Testis (tissue), 3 donors: Measurements from ENCODE around the gene CHN2. TPM values are rescaled to one million over a fixed set of nuclear protein-coding genes. Genes with fewer than 3 reads are reported as not detected.

Experiments
- DNase-seq: peaks from one replicate; pipeline ENCODE4 v3.0.0-alpha.2; 2019
- H3K27ac ChIP-seq, 2 donors: fragments of 200-600 bp; sonication (generic); one replicate each; pipeline ENCODE4 v1.5.1; 2019
- H3K27me3 ChIP-seq: fragments of 200-600 bp; sonication (generic); one replicate; pipeline ENCODE4 v1.5.1; 2019
- H3K36me3 ChIP-seq: fragments of 200-600 bp; sonication (generic); one replicate; pipeline ENCODE4 v1.5.1; 2017; ENCODE audit warnings: low read depth; ENCODE audit errors: missing control alignments
- H3K4me1 ChIP-seq: fragments of 200-600 bp; sonication (generic); one replicate; pipeline ENCODE4 v1.5.1; 2019
- H3K4me3 ChIP-seq, 2 donors: fragments of 200-600 bp; sonication (generic); one replicate each; pipeline ENCODE4 v1.5.1; 2017 to 2019
- H3K9me3 ChIP-seq: fragments of 200-600 bp; sonication (generic); one replicate; pipeline ENCODE4 v1.5.1; 2017
- POLR2A ChIP-seq: fragments of 450-650 bp; IDR thresholded peaks from one replicate; pipeline ENCODE4 v1.6.1; 2017; ENCODE audit warnings: antibody characterized with exemption, mild to moderate bottlenecking, moderate library complexity
- WGBS, 2 donors: methylation state at CpG; one replicate each; pipeline ENCODE4 v1.1.5; 2018; 5-methylcytosine and 5-hydroxymethylcytosine counted together
- intact Hi-C: fragments of 100-400 bp; cut with DNase I; formaldehyde crosslinking; loops from one replicate; pipeline ENCODE4 v1.15.1; 2023; ENCODE audit warnings: low total_unique reads
- polyA plus RNA-seq: library from polyadenylated mRNA; stranded (reverse); fragments of 350-450 nt; fragmentation: Illumina TruSeq; extraction: RNeasy Lipid Tissue Mini Kit (QIAGEN cat#74804); gene quantifications from one replicate; pipeline ENCODE4 v1.2.3, GENCODE V29; 2014; ENCODE audit warnings: low read depth, low replicate concordance; ENCODE audit not compliant: insufficient read depth
- total RNA-seq, 2 donors: library from RNA; depleted of rRNA; stranded (reverse); fragments of >200 nt; gene quantifications; one replicate each; pipeline ENCODE4 v1.2.3, GENCODE V29; 2016
- TF ChIP-seq, protein P1 (sequence below), 3 experiments: fragments of 450-650 bp in 2 of 3; fragments of 200-600 bp in 1 of 3; sonication (generic) in 1 of 3; IDR thresholded peaks; one replicate each; pipeline ENCODE4 v1.5.1; 2016 to 2019; ENCODE audit warnings: antibody characterized with exemption in 3 of 3, mild to moderate bottlenecking in 2 of 3, moderate library complexity in 1 of 3

The CHN2 gene
- total and polyA plus RNA-seq, 3 donors from 2014 or later, result 8.6 to 27.4 (median 15.1) TPM

DNA sequence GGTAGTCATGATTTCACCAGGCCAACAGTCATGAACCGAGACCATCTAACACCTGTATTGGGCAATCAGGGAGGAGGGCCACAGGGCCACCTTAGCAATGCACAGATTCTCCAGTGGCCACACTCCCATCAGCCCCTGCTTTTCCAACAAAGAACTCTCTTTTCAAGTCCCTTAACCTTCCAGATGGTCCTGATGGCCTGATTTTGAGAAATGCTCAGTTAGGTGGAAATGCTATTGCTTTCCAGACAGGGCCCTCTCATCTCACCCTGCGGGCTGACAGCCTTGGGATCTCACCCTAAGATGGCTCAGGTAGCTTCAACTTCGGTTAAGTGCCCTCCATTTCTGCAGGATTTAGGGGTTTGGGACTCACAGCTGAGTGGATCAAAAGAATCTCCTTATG is 237.1 kb downstream of the CHN2 start:
- WGBS, 2 donors, result 93 to 100% methylated on average over 3 of the region's 3 CpGs
- DNase-seq, result no peak
- intact Hi-C loops, result no loop called here
- no peak overlapping the region for H3K4me3 ChIP-seq
- TF ChIP-seq, protein P1, sequence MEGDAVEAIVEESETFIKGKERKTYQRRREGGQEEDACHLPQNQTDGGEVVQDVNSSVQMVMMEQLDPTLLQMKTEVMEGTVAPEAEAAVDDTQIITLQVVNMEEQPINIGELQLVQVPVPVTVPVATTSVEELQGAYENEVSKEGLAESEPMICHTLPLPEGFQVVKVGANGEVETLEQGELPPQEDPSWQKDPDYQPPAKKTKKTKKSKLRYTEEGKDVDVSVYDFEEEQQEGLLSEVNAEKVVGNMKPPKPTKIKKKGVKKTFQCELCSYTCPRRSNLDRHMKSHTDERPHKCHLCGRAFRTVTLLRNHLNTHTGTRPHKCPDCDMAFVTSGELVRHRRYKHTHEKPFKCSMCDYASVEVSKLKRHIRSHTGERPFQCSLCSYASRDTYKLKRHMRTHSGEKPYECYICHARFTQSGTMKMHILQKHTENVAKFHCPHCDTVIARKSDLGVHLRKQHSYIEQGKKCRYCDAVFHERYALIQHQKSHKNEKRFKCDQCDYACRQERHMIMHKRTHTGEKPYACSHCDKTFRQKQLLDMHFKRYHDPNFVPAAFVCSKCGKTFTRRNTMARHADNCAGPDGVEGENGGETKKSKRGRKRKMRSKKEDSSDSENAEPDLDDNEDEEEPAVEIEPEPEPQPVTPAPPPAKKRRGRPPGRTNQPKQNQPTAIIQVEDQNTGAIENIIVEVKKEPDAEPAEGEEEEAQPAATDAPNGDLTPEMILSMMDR (IDR thresholded peaks at IDR 0.05), result no peak
- no peak for TF ChIP-seq POLR2A
- H3K27ac ChIP-seq, result no peak overlapping the region
- peaks cover 11% of the 10 kb centered on the region for H3K4me1 ChIP-seq
- no peaks in the 10 kb centered on the region for H3K27me3 ChIP-seq
- H3K9me3 ChIP-seq, result no peaks in the 10 kb centered on the region
- H3K36me3 ChIP-seq, result no peaks in the 10 kb centered on the region

DNA sequence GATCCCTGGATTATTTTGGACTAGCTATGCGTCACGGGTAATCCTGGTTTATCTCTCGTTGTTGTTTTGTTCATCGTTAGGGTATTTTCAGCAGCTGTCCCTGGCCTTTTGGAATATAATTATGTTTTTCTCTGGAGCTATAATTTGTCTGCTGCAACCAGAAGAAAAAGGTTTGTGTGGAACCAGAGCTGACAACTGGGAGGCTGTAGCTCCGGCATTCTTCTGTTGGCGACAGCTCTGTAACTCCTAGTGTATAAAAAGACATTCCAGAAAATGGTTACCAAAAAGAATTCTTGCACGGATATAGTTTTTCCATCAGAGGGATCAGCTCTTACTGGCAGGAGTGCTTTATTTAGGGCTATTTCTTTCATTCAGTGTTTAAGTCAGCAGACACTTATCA is 238.1 kb downstream of the CHN2 start:
- Histone ChIP-seq H3K36me3 (no peaks in the 10 kb centered on the region), H3K27ac (no peak overlapping the region), H3K4me1 (peaks cover 11% of the 10 kb centered on the region), H3K27me3 (no peaks in the 10 kb centered on the region), H3K9me3 (no peaks in the 10 kb centered on the region), H3K4me3 (no peak overlapping the region)
- WGBS, 2 donors, result 51 to 55% methylated on average over 7 of the region's 7 CpGs
- TF ChIP-seq, protein P1 (IDR thresholded peaks at IDR 0.05), result no peak
- no peak for TF ChIP-seq POLR2A
- DNase-seq, result no peak
- intact Hi-C loops, result no loop called here

DNA sequence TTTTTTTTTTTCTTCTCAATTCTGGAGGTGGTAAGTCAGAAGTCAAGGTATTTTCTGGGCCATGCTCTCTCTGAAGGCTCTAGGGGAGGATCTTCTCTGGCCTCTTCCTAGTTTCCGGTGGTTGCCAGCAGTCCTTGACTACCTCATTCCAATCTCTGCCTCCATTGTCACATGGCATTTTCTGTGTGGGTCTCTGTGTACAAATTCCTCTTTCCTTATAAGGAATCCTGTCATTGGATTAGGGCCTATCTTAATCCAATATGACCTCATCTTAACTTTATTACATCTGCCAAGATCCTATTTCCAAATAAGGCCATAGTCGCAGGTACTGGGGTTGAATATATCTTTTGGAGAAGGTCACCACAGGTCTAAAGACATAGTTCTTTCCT is 239.8 kb downstream of the CHN2 start:
- WGBS, 2 donors, result 69 to 81% methylated on average over 2 of the region's 2 CpGs
- intact Hi-C loops, result no loop called here
- Histone ChIP-seq H3K4me1 (peaks cover 17% of the 10 kb centered on the region), H3K27me3 (no peaks in the 10 kb centered on the region), H3K27ac (no peak overlapping the region), H3K4me3 (no peak overlapping the region), H3K36me3 (no peaks in the 10 kb centered on the region), H3K9me3 (no peaks in the 10 kb centered on the region)
- TF ChIP-seq, protein P1 (IDR thresholded peaks at IDR 0.05), result no peak
- TF ChIP-seq POLR2A, result no peak
- DNase-seq, result no peak

DNA sequence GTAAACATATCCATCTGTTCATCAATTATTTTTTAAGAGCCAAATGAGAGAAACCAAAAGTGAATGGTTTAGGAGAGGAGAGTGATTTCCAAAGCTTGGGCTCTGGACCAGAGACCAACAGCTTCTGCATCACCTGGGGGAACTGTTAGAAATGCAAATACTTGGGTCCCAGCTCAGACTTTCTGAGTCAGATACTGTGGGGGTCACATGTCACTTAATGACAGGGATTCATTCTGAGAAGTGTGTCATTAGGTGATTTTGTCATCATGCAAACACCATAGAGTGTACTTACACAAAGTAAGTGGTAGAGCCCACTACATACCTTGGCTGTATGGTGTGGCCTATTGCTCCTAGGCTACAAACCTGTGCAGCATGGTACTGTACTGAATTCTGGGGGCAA is 240.6 kb downstream of the CHN2 start:
- Histone ChIP-seq H3K27ac (no peak overlapping the region), H3K9me3 (no peaks in the 10 kb centered on the region), H3K36me3 (no peaks in the 10 kb centered on the region), H3K4me3 (no peak overlapping the region), H3K27me3 (no peaks in the 10 kb centered on the region), H3K4me1 (peaks cover 17% of the 10 kb centered on the region)
- no peak for DNase-seq
- intact Hi-C loops, result no loop called here
- TF ChIP-seq, protein P1 (IDR thresholded peaks at IDR 0.05), result no peak
- no peak for TF ChIP-seq POLR2A

DNA sequence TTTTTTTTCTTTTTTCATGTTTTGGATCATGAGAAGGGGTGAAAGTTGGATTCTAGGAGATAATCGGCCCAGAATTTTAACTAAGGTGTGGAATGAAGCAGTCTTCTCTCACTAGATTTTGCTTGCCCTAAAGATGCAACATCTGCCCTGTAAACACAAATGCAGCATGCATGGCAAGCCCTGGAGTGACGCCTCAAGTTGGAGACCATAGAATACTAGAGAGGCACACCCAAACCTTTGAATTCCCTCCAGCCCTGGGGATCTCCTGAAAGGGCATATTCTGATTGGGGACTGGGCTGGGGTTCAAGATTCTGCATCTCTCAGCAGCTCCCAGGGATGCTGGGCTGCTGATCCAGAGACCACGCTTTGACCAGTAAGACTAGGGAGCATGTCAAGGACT is 241.3 kb downstream of the CHN2 start:
- H3K27ac ChIP-seq, result no peak overlapping the region
- WGBS, 2 donors, result 93 to 94% methylated on average over 3 of the region's 3 CpGs
- no peak for TF ChIP-seq POLR2A
- TF ChIP-seq, protein P1 (IDR thresholded peaks at IDR 0.05), result no peak
- no peak overlapping the region for H3K4me3 ChIP-seq
- no peaks in the 10 kb centered on the region for H3K36me3 ChIP-seq
- intact Hi-C loops, result no loop called here
- no peaks in the 10 kb centered on the region for H3K9me3 ChIP-seq
- no peak for DNase-seq
- no peaks in the 10 kb centered on the region for H3K27me3 ChIP-seq
- peaks cover 17% of the 10 kb centered on the region for H3K4me1 ChIP-seq
